H9 (cell line): ENCODE measurements around the gene ARRDC1. TPM values are rescaled to one million over a fixed set of nuclear protein-coding genes. Genes with fewer than 3 reads are reported as not detected.

ENCODE experiments used
- DNase-seq: peaks from one replicate; pipeline ENCODE4 v3.0.0-alpha.2; 2017
- H2AFZ ChIP-seq: one replicate; pipeline ENCODE4 v1.6.1; 2013; ENCODE audit warnings: mild to moderate bottlenecking, low read length, control low read depth, moderate library complexity
- H2AK5ac ChIP-seq: 2 replicates; pipeline ENCODE4 v1.6.1; 2013; ENCODE audit warnings: low read length, control low read depth, mixed read lengths; ENCODE audit not compliant: insufficient read length
- H2BK120ac ChIP-seq: one replicate; pipeline ENCODE4 v1.6.1; 2013; ENCODE audit warnings: low read depth, mild to moderate bottlenecking, low read length, control low read depth, inconsistent platforms; ENCODE audit not compliant: poor library complexity, severe bottlenecking
- H2BK12ac ChIP-seq: 2 replicates; pipeline ENCODE4 v1.6.1; 2013; ENCODE audit warnings: low read length, control low read depth, mixed read lengths, low read depth; ENCODE audit not compliant: insufficient read length
- H2BK15ac ChIP-seq: 2 replicates; pipeline ENCODE4 v1.6.1; 2013; ENCODE audit warnings: low read depth, low read length, control low read depth
- H2BK20ac ChIP-seq: one replicate; pipeline ENCODE4 v1.6.1; 2013; ENCODE audit warnings: low read depth, mild to moderate bottlenecking, low read length, control low read depth, inconsistent platforms; ENCODE audit not compliant: poor library complexity, severe bottlenecking
- H2BK5ac ChIP-seq: 2 replicates; pipeline ENCODE4 v1.6.1; 2013; ENCODE audit warnings: low read length, control low read depth, mixed read lengths; ENCODE audit not compliant: insufficient read length
- H3K14ac ChIP-seq: 2 replicates; pipeline ENCODE4 v1.6.1; 2013; ENCODE audit warnings: low read length, control low read depth; ENCODE audit not compliant: insufficient read depth
- H3K18ac ChIP-seq: 2 replicates; pipeline ENCODE4 v1.6.1; 2013; ENCODE audit warnings: low read depth, mild to moderate bottlenecking, mixed read lengths, low read length, control low read depth; ENCODE audit not compliant: insufficient read length
- H3K23ac ChIP-seq: 2 replicates; pipeline ENCODE4 v1.6.1; 2013; ENCODE audit warnings: low read length, control low read depth, mixed read lengths, low read depth; ENCODE audit not compliant: insufficient read length
- H3K23me2 ChIP-seq: 2 replicates; pipeline ENCODE4 v1.6.1; 2013; ENCODE audit warnings: low read depth, mild to moderate bottlenecking, mixed read lengths, low read length, control low read depth; ENCODE audit not compliant: insufficient read length, poor library complexity, severe bottlenecking
- H3K27ac ChIP-seq: 2 replicates; pipeline ENCODE4 v1.5.1; 2013; ENCODE audit warnings: low read length, control low read depth, mixed read lengths, low read depth; ENCODE audit not compliant: insufficient read length
- H3K27me3 ChIP-seq: 2 replicates; pipeline ENCODE4 v1.6.1; 2013; ENCODE audit warnings: low read length, control low read depth, inconsistent platforms; ENCODE audit not compliant: insufficient read depth
- H3K4ac ChIP-seq: 2 replicates; pipeline ENCODE4 v1.6.1; 2013; ENCODE audit warnings: low read depth, mild to moderate bottlenecking, control low read depth, inconsistent platforms, low read length, moderate library complexity
- H3K4me1 ChIP-seq: 2 replicates; pipeline ENCODE4 v1.6.1; 2013; ENCODE audit warnings: low read length, control low read depth, inconsistent platforms; ENCODE audit not compliant: insufficient read depth
- H3K4me2 ChIP-seq: 2 replicates; pipeline ENCODE4 v1.6.1; 2013; ENCODE audit warnings: low read length, control low read depth, mixed read lengths; ENCODE audit not compliant: insufficient read length, insufficient read depth
- H3K56ac ChIP-seq: 2 replicates; pipeline ENCODE4 v1.6.1; 2013; ENCODE audit warnings: low read depth, mild to moderate bottlenecking, mixed read lengths, low read length, control low read depth; ENCODE audit not compliant: insufficient read length
- H3K79me1 ChIP-seq: 2 replicates; pipeline ENCODE4 v1.6.1; 2013; ENCODE audit warnings: low read depth, mild to moderate bottlenecking, moderate library complexity, low read length, control low read depth, inconsistent platforms; ENCODE audit not compliant: insufficient read depth, poor library complexity, severe bottlenecking
- H3K79me2 ChIP-seq: 2 replicates; pipeline ENCODE4 v1.6.1; 2013; ENCODE audit warnings: low read length, control low read depth, inconsistent platforms; ENCODE audit not compliant: insufficient read depth
- H3K9ac ChIP-seq: 2 replicates; pipeline ENCODE4 v1.6.1; 2013; ENCODE audit warnings: low read length, control low read depth, mixed read lengths; ENCODE audit not compliant: insufficient read length; ENCODE audit errors: extremely low read depth
- H3K9me3 ChIP-seq: one replicate; pipeline ENCODE4 v1.6.1; 2013; ENCODE audit warnings: low read depth, low read length, inconsistent platforms; ENCODE audit not compliant: control insufficient read depth
- H3T11ph ChIP-seq: one replicate; pipeline ENCODE4 v1.6.1; 2013; ENCODE audit warnings: mild to moderate bottlenecking, low read length, control low read depth, inconsistent platforms
- H4K20me1 ChIP-seq: one replicate; pipeline ENCODE4 v1.6.1; 2013; ENCODE audit not compliant: control insufficient read depth, insufficient read length, insufficient read depth
- H4K5ac ChIP-seq: 2 replicates; pipeline ENCODE4 v1.6.1; 2013; ENCODE audit warnings: low read depth, mild to moderate bottlenecking, mixed read lengths, low read length, control low read depth; ENCODE audit not compliant: insufficient read length
- H4K8ac ChIP-seq: replicated peaks from 2 replicates; pipeline ENCODE4 v1.6.1; 2013; ENCODE audit warnings: low read length, control low read depth, mixed read lengths, low read depth; ENCODE audit not compliant: insufficient read length
- H4K91ac ChIP-seq: 2 replicates; pipeline ENCODE4 v1.6.1; 2013; ENCODE audit warnings: low read depth, mild to moderate bottlenecking, moderate library complexity, mixed read lengths, low read length, control low read depth; ENCODE audit not compliant: insufficient read length
- H3K27ac Mint-ChIP-seq, 3 experiments: 2 replicates in 2 of 3; 3 replicates in 1 of 3; pipeline ENCODE4 v1.8.0; 2020 to 2021; ENCODE audit warnings: mixed read lengths in 3 of 3, mild to moderate bottlenecking in 1 of 3, moderate library complexity in 1 of 3
- H3K27me3 Mint-ChIP-seq: 2 replicates; pipeline ENCODE4 v1.8.0; 2021; ENCODE audit warnings: low read depth, mild to moderate bottlenecking, moderate library complexity, mixed read lengths
- H3K36me3 Mint-ChIP-seq, 3 experiments: 2 replicates in 2 of 3; 3 replicates in 1 of 3; pipeline ENCODE4 v1.8.0; 2020 to 2021; ENCODE audit warnings: low read depth in 3 of 3, mixed read lengths in 3 of 3; ENCODE audit not compliant: insufficient read depth in 1 of 3
- H3K4me1 Mint-ChIP-seq, 2 experiments: 2 replicates each; pipeline ENCODE4 v1.8.0; 2020; ENCODE audit warnings: mixed read lengths in 2 of 2
- H3K4me3 Mint-ChIP-seq, 2 experiments: 2 replicates in 1 of 2; 3 replicates in 1 of 2; pipeline ENCODE4 v1.8.0; 2020 to 2021; ENCODE audit warnings: mild to moderate bottlenecking in 2 of 2, mixed read lengths in 2 of 2, moderate library complexity in 1 of 2
- H3K9me3 Mint-ChIP-seq, 2 experiments: 2 replicates in 1 of 2; 3 replicates in 1 of 2; pipeline ENCODE4 v1.8.0; 2020; ENCODE audit warnings: mild to moderate bottlenecking in 2 of 2, mixed read lengths in 2 of 2, moderate library complexity in 1 of 2
- CTCF ChIP-seq: fragments of 200-600 bp; sonication (generic); conservative IDR thresholded peaks from 3 replicates; pipeline ENCODE4 v1.8.0; 2021; ENCODE audit warnings: antibody characterized with exemption, mild to moderate bottlenecking
- WGBS: extraction: QIAGEN DNeasy Blood & Tissue Kit; methylation state at CpG from one replicate; pipeline ENCODE4 v1.1.7; 2013; ENCODE audit warnings: missing lambda C conversion rate, low lambda C conversion rate, mixed read lengths; ENCODE audit not compliant: insufficient read length; ENCODE audit errors: extremely low coverage; 5-methylcytosine and 5-hydroxymethylcytosine counted together
- total RNA-seq: library from RNA; stranded (reverse); gene quantifications from 2 replicates; pipeline ENCODE4 v1.2.1, GENCODE V29; 2021

The ARRDC1 gene
- total RNA-seq, 1 experiment from 2014 or later = 34.4 TPM

GRCh38 chr9:137570566-137570965 lies 34.9 kb upstream of the ARRDC1 start:
- H2AK5ac ChIP-seq = no peak overlapping the region
- no peak overlapping the region for H2BK5ac ChIP-seq
- H2BK15ac ChIP-seq = no peak overlapping the region
- peaks cover 9% of the 10 kb centered on the region for H3K79me1 ChIP-seq
- no peak overlapping the region for H2AFZ ChIP-seq
- TF ChIP-seq CTCF = no peak
- no peak for DNase-seq
- H3K4me1 Mint-ChIP-seq = no peaks in the 10 kb centered on the region
- peaks cover 41 to 50% (median 45%) of the 10 kb centered on the region in 3 experiments for H3K36me3 Mint-ChIP-seq
- H3T11ph ChIP-seq = no peak overlapping the region
- H4K8ac ChIP-seq = no peak overlapping the region
- H3K56ac ChIP-seq = no peak overlapping the region
- no peak overlapping the region for H3K4me2 ChIP-seq
- peak overlapping the region; percentile 34 for H4K5ac ChIP-seq
- H3K4ac ChIP-seq = no peak overlapping the region
- H3K27me3 Mint-ChIP-seq = no peaks in the 10 kb centered on the region
- H3K23ac ChIP-seq = no peak overlapping the region
- no peak overlapping the region for H2BK12ac ChIP-seq
- H3K9ac ChIP-seq = no peak overlapping the region
- no peaks in the 10 kb centered on the region for H3K9me3 ChIP-seq
- no peak overlapping the region for H2BK120ac ChIP-seq
- no peak overlapping the region for H3K18ac ChIP-seq
- H3K27ac ChIP-seq = no peak overlapping the region
- no peaks in the 10 kb centered on the region for H3K23me2 ChIP-seq
- H4K91ac ChIP-seq = no peak overlapping the region
- no CpG with 5 or more reads among the region's 3 CpGs for WGBS
- H3K4me3 Mint-ChIP-seq = no peak overlapping the region
- H4K20me1 ChIP-seq = no peaks in the 10 kb centered on the region
- H3K79me2 ChIP-seq = no peaks in the 10 kb centered on the region; the same call in 1 of the 2 replicates
- H3K27ac Mint-ChIP-seq = peak overlapping the region in 2 of 3 experiments; percentile 63 to 74; a peak in 3 of 7 replicates
- H3K27me3 ChIP-seq = no peaks in the 10 kb centered on the region
- no peak overlapping the region for H3K14ac ChIP-seq
- H3K4me1 ChIP-seq = no peaks in the 10 kb centered on the region
- H2BK20ac ChIP-seq = no peak overlapping the region
- H3K9me3 Mint-ChIP-seq = no peaks in the 10 kb centered on the region
